BE2C (cell line): ENCODE results near the gene PRLH.

Experiments used
- DNase-seq: peaks from one replicate; pipeline ENCODE4 v3.0.0-alpha.2; 2020
- H3K27me3 ChIP-seq: fragments of 250-450 bp; sonication (Bioruptor Pico); 2 replicates; pipeline ENCODE4 v1.5.1; 2020; ENCODE audit warnings: mild to moderate bottlenecking
- H3K36me3 ChIP-seq: fragments of 250-450 bp; sonication (Bioruptor Pico); 2 replicates; pipeline ENCODE4 v1.5.1; 2020; ENCODE audit warnings: mild to moderate bottlenecking
- H3K4me1 ChIP-seq: fragments of 250-450 bp; sonication (Bioruptor Pico); 2 replicates; pipeline ENCODE4 v1.5.1; 2020
- H3K4me3 ChIP-seq: 2 replicates; pipeline ENCODE4 v1.5.1; 2011; ENCODE audit warnings: low read depth, low read length
- H3K9me3 ChIP-seq: fragments of 250-450 bp; sonication (Bioruptor Pico); 2 replicates; pipeline ENCODE4 v1.5.1; 2020
- TF ChIP-seq, protein P1 (sequence below): IDR thresholded peaks from 2 replicates; pipeline ENCODE4 v1.5.1; 2012; ENCODE audit warnings: mild to moderate bottlenecking, low read depth, low read length

Gene PRLH

DNA sequence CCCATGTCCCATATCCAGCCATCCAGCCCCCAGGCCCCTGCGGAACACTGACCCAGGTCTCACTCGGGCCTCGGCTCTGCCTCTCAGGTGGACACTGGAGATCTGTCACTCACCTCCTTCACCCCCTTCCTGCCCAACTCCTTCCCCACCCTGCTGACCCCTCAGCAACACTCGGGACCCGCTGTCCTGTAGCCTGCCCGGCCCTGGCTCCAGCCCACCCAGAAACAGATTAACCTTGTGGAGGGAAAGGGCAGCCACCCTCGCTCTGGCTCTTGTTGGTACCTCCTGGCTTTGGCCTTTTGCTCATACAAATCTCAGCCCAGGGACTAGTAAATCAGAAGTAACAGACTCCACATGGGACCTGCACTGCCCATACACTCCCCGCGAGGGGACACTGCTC is 29.8 kb upstream of the PRLH start:
- no peaks in the 10 kb centered on the region for H3K27me3 ChIP-seq
- H3K36me3 ChIP-seq = no peaks in the 10 kb centered on the region
- H3K9me3 ChIP-seq = no peaks in the 10 kb centered on the region
- no peaks in the 10 kb centered on the region for H3K4me1 ChIP-seq
- no peak for DNase-seq
- TF ChIP-seq, protein P1, sequence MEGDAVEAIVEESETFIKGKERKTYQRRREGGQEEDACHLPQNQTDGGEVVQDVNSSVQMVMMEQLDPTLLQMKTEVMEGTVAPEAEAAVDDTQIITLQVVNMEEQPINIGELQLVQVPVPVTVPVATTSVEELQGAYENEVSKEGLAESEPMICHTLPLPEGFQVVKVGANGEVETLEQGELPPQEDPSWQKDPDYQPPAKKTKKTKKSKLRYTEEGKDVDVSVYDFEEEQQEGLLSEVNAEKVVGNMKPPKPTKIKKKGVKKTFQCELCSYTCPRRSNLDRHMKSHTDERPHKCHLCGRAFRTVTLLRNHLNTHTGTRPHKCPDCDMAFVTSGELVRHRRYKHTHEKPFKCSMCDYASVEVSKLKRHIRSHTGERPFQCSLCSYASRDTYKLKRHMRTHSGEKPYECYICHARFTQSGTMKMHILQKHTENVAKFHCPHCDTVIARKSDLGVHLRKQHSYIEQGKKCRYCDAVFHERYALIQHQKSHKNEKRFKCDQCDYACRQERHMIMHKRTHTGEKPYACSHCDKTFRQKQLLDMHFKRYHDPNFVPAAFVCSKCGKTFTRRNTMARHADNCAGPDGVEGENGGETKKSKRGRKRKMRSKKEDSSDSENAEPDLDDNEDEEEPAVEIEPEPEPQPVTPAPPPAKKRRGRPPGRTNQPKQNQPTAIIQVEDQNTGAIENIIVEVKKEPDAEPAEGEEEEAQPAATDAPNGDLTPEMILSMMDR = no peak
- no peak overlapping the region for H3K4me3 ChIP-seq

DNA sequence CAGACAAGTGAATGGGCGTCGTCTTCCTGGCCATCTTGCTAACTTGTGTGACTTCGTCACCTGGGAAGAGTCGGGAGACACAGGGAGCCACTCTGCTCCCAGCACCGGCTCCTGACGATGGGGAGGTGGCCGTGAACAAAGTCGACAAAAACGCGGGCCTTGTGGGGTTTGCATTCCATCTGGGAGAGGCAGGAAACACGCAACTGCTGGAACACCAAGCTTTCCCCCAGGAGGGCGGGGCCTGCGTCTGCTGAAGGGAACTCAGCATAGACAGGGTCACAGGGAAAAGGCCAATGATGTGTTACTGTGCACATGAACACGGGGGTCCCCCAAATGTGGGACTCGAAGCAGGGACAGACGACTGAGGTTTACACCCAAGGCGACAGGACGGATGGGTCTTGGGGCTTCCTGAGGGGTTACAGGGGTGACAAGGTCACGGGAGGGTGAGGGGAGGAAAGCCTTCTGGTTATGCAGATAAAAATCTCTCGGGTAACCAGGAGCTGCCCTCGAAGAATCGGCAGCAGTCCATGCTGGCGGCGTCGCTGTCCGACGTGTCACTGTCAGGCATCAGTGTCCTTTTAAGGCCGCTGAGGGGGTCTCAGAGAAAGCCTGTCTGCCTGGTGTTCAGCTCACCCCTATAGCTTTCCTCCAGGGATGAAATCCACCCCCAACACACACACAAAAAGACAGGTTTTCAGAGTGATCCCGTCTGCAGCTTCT is 28.2 kb upstream of the PRLH start:
- Histone ChIP-seq H3K9me3 (no peaks in the 10 kb centered on the region), H3K27me3 (no peaks in the 10 kb centered on the region), H3K4me3 (no peak overlapping the region), H3K36me3 (no peaks in the 10 kb centered on the region), H3K4me1 (no peaks in the 10 kb centered on the region)
- DNase-seq = no peak
- TF ChIP-seq, protein P1 = no peak

DNA sequence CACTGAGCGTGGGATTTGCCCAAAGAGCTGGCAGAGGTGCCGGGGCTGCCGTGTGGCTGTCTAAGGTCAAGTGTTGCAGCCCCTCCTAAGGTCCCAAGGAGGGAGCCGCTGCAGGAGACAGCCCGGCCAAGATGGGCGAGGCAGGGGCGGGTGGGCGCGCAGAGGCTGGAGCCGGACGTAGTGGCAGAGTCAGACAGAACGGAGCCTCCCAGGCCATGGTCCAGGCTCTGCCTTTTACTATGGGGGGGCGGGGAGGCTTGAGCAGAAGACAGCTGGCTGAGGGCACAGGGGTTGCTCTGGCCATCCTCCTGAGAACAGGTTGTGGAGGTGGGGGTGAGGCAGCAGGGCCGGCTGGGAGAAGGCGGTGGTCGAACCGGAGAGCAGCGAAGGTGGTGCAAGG is 27.5 kb upstream of the PRLH start:
- Histone ChIP-seq H3K4me3 (no peak overlapping the region), H3K36me3 (no peaks in the 10 kb centered on the region), H3K9me3 (no peaks in the 10 kb centered on the region), H3K4me1 (no peaks in the 10 kb centered on the region), H3K27me3 (no peaks in the 10 kb centered on the region)
- no peak for DNase-seq
- TF ChIP-seq, protein P1 = no peak

DNA sequence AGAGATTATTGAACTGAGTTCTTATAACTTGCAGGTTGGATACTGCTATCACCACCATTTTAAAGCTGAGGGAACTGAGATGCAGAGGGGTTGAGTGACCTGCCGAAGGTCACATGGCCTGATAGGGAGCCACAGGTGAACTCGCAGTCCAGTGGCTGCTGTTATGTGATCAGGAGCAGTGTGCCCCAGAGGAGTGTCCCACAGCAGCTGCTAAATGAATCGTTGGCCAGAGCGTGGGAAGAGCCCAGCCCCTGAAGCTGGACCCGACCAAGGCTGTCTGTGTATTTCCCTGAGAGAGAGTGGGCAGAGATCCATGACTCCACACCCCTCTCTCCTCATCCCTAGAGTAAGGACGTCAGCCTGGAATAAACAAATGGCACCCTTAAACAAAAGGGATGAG is 26.7 kb upstream of the PRLH start:
- no peak overlapping the region for H3K4me3 ChIP-seq
- no peaks in the 10 kb centered on the region for H3K36me3 ChIP-seq
- no peak for DNase-seq
- no peaks in the 10 kb centered on the region for H3K4me1 ChIP-seq
- no peaks in the 10 kb centered on the region for H3K9me3 ChIP-seq
- H3K27me3 ChIP-seq = no peaks in the 10 kb centered on the region
- TF ChIP-seq, protein P1 = no peak

DNA sequence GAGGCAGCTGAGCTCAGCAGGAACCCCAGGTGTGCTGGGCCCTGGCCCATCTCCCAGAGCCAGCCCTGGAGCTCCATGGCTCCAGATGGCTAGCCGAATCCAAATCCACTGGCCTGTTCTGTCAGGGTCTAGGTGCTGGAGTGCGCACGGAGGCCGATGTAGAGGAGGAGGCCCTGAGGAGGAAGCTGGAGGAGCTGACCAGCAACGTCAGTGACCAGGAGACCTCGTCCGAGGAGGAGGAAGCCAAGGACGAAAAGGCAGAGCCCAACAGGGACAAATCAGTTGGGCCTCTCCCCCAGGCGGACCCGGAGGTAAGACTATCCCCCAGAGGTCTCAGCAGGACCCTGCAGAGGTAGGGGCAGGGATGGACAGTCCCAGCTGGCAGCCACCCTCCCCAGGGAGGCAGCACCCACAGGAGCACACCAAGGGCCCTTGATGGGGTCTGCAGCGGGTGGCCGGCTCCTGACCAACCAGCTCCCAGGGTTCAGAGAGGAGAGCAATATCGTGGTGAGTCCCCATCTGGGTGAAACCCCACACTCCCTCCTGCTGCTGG is 26.1 kb upstream of the PRLH start:
- Histone ChIP-seq H3K4me3 (no peak overlapping the region), H3K4me1 (no peaks in the 10 kb centered on the region), H3K27me3 (no peaks in the 10 kb centered on the region), H3K36me3 (no peaks in the 10 kb centered on the region), H3K9me3 (no peaks in the 10 kb centered on the region)
- TF ChIP-seq, protein P1 = no peak
- DNase-seq = no peak

DNA sequence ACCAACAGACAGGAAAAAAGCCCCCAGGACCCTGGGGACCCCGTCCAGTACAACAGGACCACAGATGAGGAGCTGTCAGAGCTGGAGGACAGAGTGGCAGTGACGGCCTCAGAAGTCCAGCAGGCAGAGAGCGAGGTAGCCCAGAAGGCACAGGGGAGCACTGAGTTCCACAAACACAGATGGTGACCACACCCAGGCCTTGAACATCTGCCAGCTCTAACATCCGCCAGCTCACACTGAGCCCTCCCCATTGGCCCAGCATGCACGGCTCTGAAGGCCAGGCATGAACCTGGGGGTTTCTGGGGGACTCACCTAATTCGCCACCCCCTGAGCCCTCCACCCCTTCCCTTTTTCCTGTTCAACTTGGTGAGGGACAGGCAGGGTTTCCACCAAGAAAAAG is 25.6 kb upstream of the PRLH start:
- H3K36me3 ChIP-seq = no peaks in the 10 kb centered on the region
- DNase-seq = no peak
- TF ChIP-seq, protein P1 = no peak

More for the DNA sequence above, 25.6 kb upstream of the PRLH start:
- Histone ChIP-seq H3K4me3 (no peak overlapping the region), H3K27me3 (no peaks in the 10 kb centered on the region), H3K9me3 (no peaks in the 10 kb centered on the region), H3K4me1 (no peaks in the 10 kb centered on the region)
